GM19239 (cell line): ENCODE data around the gene ZNF333.

Experiments used
- DNase-seq: peaks from one replicate; pipeline ENCODE4 v3.0.0; 2011; ENCODE audit warnings: low spot score; ENCODE audit not compliant: insufficient read length
- FAIRE-seq: peaks from 2 replicates; lab custom pipeline; 2011; peaks lifted over from hg19 to GRCh38; lab: Jason Lieb, UNC

The ZNF333 gene

GRCh38 chr19:14689598-14690503, at the start of gene ZNF333:
TSS of gene ZNF333 (plus strand) at chr19:14690048. CDS start at chr19:14693492, 3,444 bp downstream.
- DNase-seq: peak; percentile 80
- FAIRE-seq: peak; percentile 91

- FAIRE-seq (no peak), DNase-seq (no peak)
Observed at GRCh38 chr19:14648506-14648905, 41.3 kb upstream of the ZNF333 start.

- FAIRE-seq: no peak
- DNase-seq: no peak
Observed at GRCh38 chr19:14649020-14649419, 40.8 kb upstream of the ZNF333 start.

GRCh38 chr19:14650161-14650560, 39.7 kb upstream of the ZNF333 start:
- no peak for FAIRE-seq
- no peak for DNase-seq

- FAIRE-seq: no peak
Observed at GRCh38 chr19:14654786-14655560, 34.9 kb upstream of the ZNF333 start.

GRCh38 chr19:14655726-14656125, 34.1 kb upstream of the ZNF333 start:
- DNase-seq (no peak), FAIRE-seq (no peak)

More at GRCh38 chr19:14654786-14655560, 34.9 kb upstream of the ZNF333 start:
- DNase-seq: no peak

GRCh38 chr19:14659874-14660489, 29.9 kb upstream of the ZNF333 start:
- DNase-seq (no peak), FAIRE-seq (no peak)

- FAIRE-seq: no peak
- no peak for DNase-seq
Observed at GRCh38 chr19:14661372-14661924, 28.4 kb upstream of the ZNF333 start.

GRCh38 chr19:14669940-14670339, 19.9 kb upstream of the ZNF333 start:
- FAIRE-seq (no peak), DNase-seq (no peak)

GRCh38 chr19:14670408-14670807, 19.4 kb upstream of the ZNF333 start:
- FAIRE-seq: no peak
- no peak for DNase-seq

GRCh38 chr19:14672188-14672872, 17.5 kb upstream of the ZNF333 start:
- DNase-seq (no peak), FAIRE-seq (no peak)

- no peak for FAIRE-seq
Observed at GRCh38 chr19:14673088-14673487, 16.8 kb upstream of the ZNF333 start.

GRCh38 chr19:14674764-14675163, 15.1 kb upstream of the ZNF333 start, which contains the start of gene ADGRE3:
TSS of gene ADGRE3 (minus strand) at chr19:14674844. CDS start at chr19:14674770, 74 bp downstream.
- FAIRE-seq (no peak), DNase-seq (no peak)

More at GRCh38 chr19:14673088-14673487, 16.8 kb upstream of the ZNF333 start:
- no peak for DNase-seq

GRCh38 chr19:14676762-14677161, 13.1 kb upstream of the ZNF333 start:
- FAIRE-seq: no peak

GRCh38 chr19:14677464-14677863, 12.4 kb upstream of the ZNF333 start:
- DNase-seq (no peak), FAIRE-seq (no peak)

More at GRCh38 chr19:14676762-14677161, 13.1 kb upstream of the ZNF333 start:
- no peak for DNase-seq

GRCh38 chr19:14678199-14678598, 11.6 kb upstream of the ZNF333 start:
- no peak for FAIRE-seq
- no peak for DNase-seq

- FAIRE-seq: no peak
- DNase-seq: no peak
Observed at GRCh38 chr19:14682084-14682483, 7.8 kb upstream of the ZNF333 start.

- no peak for FAIRE-seq
- DNase-seq: no peak
Observed at GRCh38 chr19:14683439-14683838, 6.4 kb upstream of the ZNF333 start.

GRCh38 chr19:14686411-14686810, 3.4 kb upstream of the ZNF333 start:
- no peak for DNase-seq
- FAIRE-seq: peak; percentile 26
